GM23248 (cell line): ENCODE results near the gene ESAM.

ENCODE experiments used
- EZH2 ChIP-seq: fragments of 200-600 bp; sonication (generic); IDR thresholded peaks from 2 replicates; pipeline ENCODE4 v1.6.1; 2018; ENCODE audit warnings: antibody characterized with exemption, mild to moderate bottlenecking; ENCODE audit not compliant: insufficient read depth, poor library complexity, severe bottlenecking
- EZH2phosphoT487 ChIP-seq: fragments of 200-600 bp; sonication (generic); IDR thresholded peaks from 2 replicates; pipeline ENCODE4 v1.6.1; 2018; ENCODE audit warnings: antibody characterized with exemption, moderate library complexity, mild to moderate bottlenecking, low read depth; ENCODE audit not compliant: insufficient read depth

- TF ChIP-seq EZH2phosphoT487 (no peak), EZH2 (no peak)
Observed at GRCh38 chr11:124712392-124712791, 49.7 kb downstream of the ESAM start.
